Thymus (tissue), 11 donors: ENCODE results near the gene SIDT2. TPM values are rescaled to one million over a fixed set of nuclear protein-coding genes. Genes with fewer than 3 reads are reported as not detected.

Experiments used
- DNase-seq, 9 donors: peaks; one replicate each; pipeline ENCODE4 v3.0.0-alpha.2; 2013; ENCODE audit warnings: low spot score in 9 of 9, low read depth in 6 of 9, missing footprints in 1 of 9
- H3K27ac ChIP-seq, 2 donors: one replicate each; pipeline ENCODE4 v1.5.1; 2013; ENCODE audit warnings: control low read depth in 1 of 2, low read depth in 1 of 2, low read length in 1 of 2, mild to moderate bottlenecking in 1 of 2, moderate library complexity in 1 of 2
- H3K27me3 ChIP-seq, 2 donors: one replicate each; pipeline ENCODE4 v1.5.1; 2013; ENCODE audit warnings: low read length in 1 of 2; ENCODE audit not compliant: control insufficient read depth in 2 of 2, insufficient read depth in 1 of 2
- H3K36me3 ChIP-seq, 2 donors: one replicate each; pipeline ENCODE4 v1.5.1; 2013; ENCODE audit warnings: low read length in 1 of 2, mild to moderate bottlenecking in 1 of 2, moderate library complexity in 1 of 2; ENCODE audit not compliant: control insufficient read depth in 2 of 2, insufficient read depth in 2 of 2
- H3K4me1 ChIP-seq, 2 donors: one replicate each; pipeline ENCODE4 v1.5.1; 2013; ENCODE audit warnings: low read length in 2 of 2; ENCODE audit not compliant: control insufficient read depth in 2 of 2, insufficient read depth in 2 of 2
- H3K4me3 ChIP-seq, 2 donors: one replicate each; pipeline ENCODE4 v1.5.1; 2013; ENCODE audit warnings: low read length in 2 of 2, control low read depth in 1 of 2, mild to moderate bottlenecking in 1 of 2
- H3K9me3 ChIP-seq, 2 donors: one replicate each; pipeline ENCODE4 v1.5.1; 2013; ENCODE audit warnings: low read length in 1 of 2, mild to moderate bottlenecking in 1 of 2; ENCODE audit not compliant: control insufficient read depth in 2 of 2, insufficient read depth in 1 of 2
- WGBS: extraction: QIAGEN DNeasy Blood & Tissue Kit; methylation state at CpG from one replicate; pipeline ENCODE4 v1.1.7; 2013; 5-methylcytosine and 5-hydroxymethylcytosine counted together
- polyA plus RNA-seq: library from polyadenylated mRNA; stranded (reverse); fragments of 200-250 nt; gene quantifications from one replicate; pipeline ENCODE4 v1.2.3, GENCODE V29; 2013
- total RNA-seq: library from RNA; stranded (reverse); fragments of 120-200 nt; gene quantifications from one replicate; pipeline ENCODE4 v1.2.4, GENCODE V29; 2013
- donor health status: healthy.

Gene SIDT2
- total and polyA plus RNA-seq, 2 donors, result 5.1 to 22.5 TPM

DNA sequence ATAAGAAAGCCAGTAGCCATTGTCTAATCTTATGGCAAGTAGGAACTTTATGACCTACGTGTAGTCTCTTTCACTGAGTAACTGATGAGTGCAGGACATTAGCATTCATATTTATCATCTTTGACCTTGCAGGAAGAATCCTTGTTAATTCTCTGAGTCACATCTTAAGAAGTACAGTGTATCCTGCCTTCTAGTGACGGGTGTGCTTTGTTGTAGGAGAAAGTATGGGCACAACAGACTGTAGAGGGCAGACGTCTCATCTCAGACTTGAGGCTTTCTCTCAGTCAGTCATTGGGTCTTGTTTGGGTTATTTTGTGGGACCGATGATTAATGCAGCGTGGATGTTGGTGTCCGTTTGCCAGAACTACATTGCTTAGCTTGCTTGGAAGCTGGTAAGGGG lies 60.8 kb downstream of the SIDT2 start:
- H3K4me3 ChIP-seq, result no peak overlapping the region
- no peaks in the 10 kb centered on the region for H3K4me1 ChIP-seq
- peaks cover 19 to 28% of the 10 kb centered on the region in 2 donors for H3K36me3 ChIP-seq
- DNase-seq, result no peak
- no peak overlapping the region for H3K27ac ChIP-seq
- H3K9me3 ChIP-seq, result no peaks in the 10 kb centered on the region
- H3K27me3 ChIP-seq, result no peaks in the 10 kb centered on the region
- 95% methylated on average over 6 of the region's 6 CpGs for WGBS

Other genes with a start within 250 kb of the SIDT2 start
- gene SIK3, start 80.3 kb upstream of the SIDT2 start, total RNA-seq, result 10.3 TPM
- 12.2 TPM for gene SIK3, start 80.3 kb upstream of the SIDT2 start, polyA plus RNA-seq
- gene PAFAH1B2, start 34.5 kb upstream of the SIDT2 start, total RNA-seq, result 41.9 TPM
- 35.2 TPM for gene PAFAH1B2, start 34.5 kb upstream of the SIDT2 start, polyA plus RNA-seq
- 11.5 TPM for gene TAGLN, start 20.6 kb downstream of the SIDT2 start, total RNA-seq
- gene TAGLN, start 20.6 kb downstream of the SIDT2 start, polyA plus RNA-seq, result 906 TPM
- gene PCSK7, start 53.3 kb downstream of the SIDT2 start, total RNA-seq, result 25.4 TPM
- 57.8 TPM for gene PCSK7, start 53.3 kb downstream of the SIDT2 start, polyA plus RNA-seq
- 7.1 TPM for gene RNF214, start 53.9 kb downstream of the SIDT2 start, total RNA-seq
- 12.0 TPM for gene RNF214, start 53.9 kb downstream of the SIDT2 start, polyA plus RNA-seq
- gene BACE1-AS, start 112.6 kb downstream of the SIDT2 start, total RNA-seq, result 1.8 TPM
- gene BACE1-AS, start 112.6 kb downstream of the SIDT2 start, polyA plus RNA-seq, result 6.7 TPM
- gene BACE1, start 137.5 kb downstream of the SIDT2 start, total RNA-seq, result 1.7 TPM
- 4.9 TPM for gene BACE1, start 137.5 kb downstream of the SIDT2 start, polyA plus RNA-seq
- gene CEP164, start 149.1 kb downstream of the SIDT2 start, total RNA-seq, result 12.0 TPM
- gene CEP164, start 149.1 kb downstream of the SIDT2 start, polyA plus RNA-seq, result 24.8 TPM